Osteoblast (primary cell): ENCODE data around the gene FEZ2. TPM values are rescaled to one million over a fixed set of nuclear protein-coding genes. Genes with fewer than 3 reads are reported as not detected.

Experiments
- DNase-seq: peaks from one replicate; pipeline ENCODE4 v3.0.0; 2011; ENCODE audit warnings: low spot score, mixed read lengths; ENCODE audit not compliant: insufficient read length; ENCODE audit errors: missing footprints
- H2AFZ ChIP-seq: 2 replicates; pipeline ENCODE4 v1.6.0; 2011; ENCODE audit warnings: mild to moderate bottlenecking, low read length
- H3K27ac ChIP-seq: 2 replicates; pipeline ENCODE4 v1.5.1; 2011; ENCODE audit warnings: mild to moderate bottlenecking, low read depth, low read length, moderate library complexity
- H3K27me3 ChIP-seq: 2 replicates; pipeline ENCODE4 v1.6.0; 2012; ENCODE audit warnings: mild to moderate bottlenecking, control low read depth, inconsistent platforms, low read length, moderate library complexity; ENCODE audit not compliant: insufficient read depth
- H3K36me3 ChIP-seq: 2 replicates; pipeline ENCODE4 v1.5.1; 2011; ENCODE audit warnings: mild to moderate bottlenecking, low read length, control low read depth, moderate library complexity; ENCODE audit not compliant: insufficient read depth
- H3K4me1 ChIP-seq: 2 replicates; pipeline ENCODE4 v1.5.1; 2011; ENCODE audit warnings: mild to moderate bottlenecking, low read length, control low read depth, moderate library complexity; ENCODE audit not compliant: insufficient read depth
- H3K4me2 ChIP-seq: 2 replicates; pipeline ENCODE4 v1.6.0; 2011; ENCODE audit warnings: mild to moderate bottlenecking, low read length; ENCODE audit not compliant: insufficient read depth
- H3K4me3 ChIP-seq: fragments of 200-600 bp; sonication (generic); 3 replicates; pipeline ENCODE4 v1.5.1; 2012; ENCODE audit warnings: mild to moderate bottlenecking, low read length, inconsistent platforms; ENCODE audit not compliant: insufficient read depth
- H3K79me2 ChIP-seq: 2 replicates; pipeline ENCODE4 v1.6.0; 2012; ENCODE audit warnings: mild to moderate bottlenecking, low read length, control low read depth, inconsistent platforms; ENCODE audit not compliant: insufficient read depth
- H3K9me3 ChIP-seq: 2 replicates; pipeline ENCODE4 v1.5.1; 2011; ENCODE audit warnings: low read depth, low read length, control low read depth
- H4K20me1 ChIP-seq: 2 replicates; pipeline ENCODE4 v1.6.0; 2012; ENCODE audit warnings: mild to moderate bottlenecking, low read length, control low read depth; ENCODE audit not compliant: insufficient read depth
- CTCF ChIP-seq: IDR thresholded peaks from 2 replicates; pipeline ENCODE4 v1.5.1; 2011; ENCODE audit warnings: mild to moderate bottlenecking, low read depth, low read length, moderate library complexity; ENCODE audit errors: extremely low read depth
- total RNA-seq: library from RNA; depleted of rRNA; stranded (reverse); fragments of >200 nt; gene quantifications from 2 replicates; pipeline ENCODE4 v1.2.3, GENCODE V29; 2012

Gene FEZ2
- total RNA-seq, 1 donor: 62.6 TPM

DNA sequence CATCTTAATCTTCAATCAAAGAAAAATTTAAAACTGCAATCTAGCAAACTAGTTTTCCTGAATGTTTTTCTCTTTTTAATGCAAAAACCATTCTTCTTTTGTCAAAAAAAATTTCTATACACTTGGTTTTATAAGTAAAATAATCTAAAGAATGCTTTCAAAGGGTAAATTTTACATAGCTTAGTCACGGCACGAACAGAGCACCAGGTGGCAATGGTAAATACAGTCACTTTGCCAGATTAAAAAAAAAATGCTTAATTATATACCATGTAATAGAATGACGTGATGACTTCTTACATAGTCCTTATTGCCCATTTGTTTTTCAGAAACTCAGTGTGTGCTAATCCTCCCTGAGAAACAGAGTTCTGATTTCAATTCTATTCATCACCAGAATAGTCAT, 10.4 kb downstream of the FEZ2 start:
- peaks cover 52% of the 10 kb centered on the region for H3K36me3 ChIP-seq
- no peak overlapping the region for H3K4me2 ChIP-seq
- peaks cover 4% of the 10 kb centered on the region for H4K20me1 ChIP-seq
- TF ChIP-seq CTCF: no peak
- H3K79me2 ChIP-seq: peaks cover 94% of the 10 kb centered on the region
- no peak overlapping the region for H3K27ac ChIP-seq
- no peak for DNase-seq
- H3K4me3 ChIP-seq: no peak overlapping the region
- H3K4me1 ChIP-seq: no peaks in the 10 kb centered on the region
- no peaks in the 10 kb centered on the region for H3K27me3 ChIP-seq
- no peak overlapping the region for H2AFZ ChIP-seq
- no peaks in the 10 kb centered on the region for H3K9me3 ChIP-seq

DNA sequence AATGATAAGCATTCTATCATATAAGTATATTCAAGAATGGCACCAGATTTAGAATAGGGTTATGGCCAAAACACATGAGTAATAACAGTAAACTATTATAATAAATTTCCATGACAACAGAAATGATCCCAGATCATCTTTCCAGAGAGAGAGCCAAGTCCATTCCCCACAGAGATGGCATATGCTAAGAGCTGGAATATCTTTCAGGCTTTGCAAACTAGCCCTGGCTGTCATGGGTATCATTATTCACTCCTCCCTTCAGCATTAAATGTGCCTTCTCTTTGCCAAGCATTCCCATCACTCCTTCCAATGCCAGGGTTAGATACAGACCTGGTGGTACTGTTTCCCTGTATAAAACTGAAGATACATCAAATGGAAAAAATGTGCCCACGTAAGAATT, 10.9 kb downstream of the FEZ2 start:
- Histone ChIP-seq H4K20me1 (peaks cover 4% of the 10 kb centered on the region), H3K4me3 (no peak overlapping the region), H3K27me3 (no peaks in the 10 kb centered on the region), H3K4me2 (no peak overlapping the region), H3K9me3 (no peaks in the 10 kb centered on the region), H3K27ac (no peak overlapping the region), H2AFZ (no peak overlapping the region), H3K36me3 (peaks cover 57% of the 10 kb centered on the region), H3K4me1 (no peaks in the 10 kb centered on the region), H3K79me2 (peaks cover 94% of the 10 kb centered on the region)
- DNase-seq: no peak
- TF ChIP-seq CTCF: no peak

GRCh38 chr2:36586672-36587071, 11.3 kb downstream of the FEZ2 start:
- Histone ChIP-seq H2AFZ (no peak overlapping the region), H3K4me1 (no peaks in the 10 kb centered on the region), H3K36me3 (peaks cover 59% of the 10 kb centered on the region), H4K20me1 (peaks cover 2% of the 10 kb centered on the region), H3K27me3 (no peaks in the 10 kb centered on the region), H3K9me3 (no peaks in the 10 kb centered on the region), H3K27ac (no peak overlapping the region), H3K4me2 (no peak overlapping the region), H3K79me2 (peaks cover 89% of the 10 kb centered on the region), H3K4me3 (no peak overlapping the region)
- no peak for DNase-seq
- no peak for TF ChIP-seq CTCF

- no peak for DNase-seq
- no peak overlapping the region for H3K4me2 ChIP-seq
- no peak for TF ChIP-seq CTCF
- no peak overlapping the region for H3K27ac ChIP-seq
- H3K4me1 ChIP-seq: no peaks in the 10 kb centered on the region
- peaks cover 78% of the 10 kb centered on the region for H3K79me2 ChIP-seq
- H3K27me3 ChIP-seq: no peaks in the 10 kb centered on the region
- no peak overlapping the region for H2AFZ ChIP-seq
- H3K9me3 ChIP-seq: no peaks in the 10 kb centered on the region
- no peak overlapping the region for H3K4me3 ChIP-seq
- peaks cover 80% of the 10 kb centered on the region for H3K36me3 ChIP-seq
- H4K20me1 ChIP-seq: no peaks in the 10 kb centered on the region
These were observed 13.7 kb downstream of the FEZ2 start for GRCh38 chr2:36584148-36584794.
